ENCODE measurements around the gene MEOX2. TPM values are rescaled to one million over a fixed set of nuclear protein-coding genes. Genes with fewer than 3 reads are reported as not detected.

MEOX2 gene
- total and polyA plus RNA-seq, 10 of the 15 experiments (the other 5 are each of a cell fraction or from before 2014, with no cell fraction given) = not detected

DNA sequence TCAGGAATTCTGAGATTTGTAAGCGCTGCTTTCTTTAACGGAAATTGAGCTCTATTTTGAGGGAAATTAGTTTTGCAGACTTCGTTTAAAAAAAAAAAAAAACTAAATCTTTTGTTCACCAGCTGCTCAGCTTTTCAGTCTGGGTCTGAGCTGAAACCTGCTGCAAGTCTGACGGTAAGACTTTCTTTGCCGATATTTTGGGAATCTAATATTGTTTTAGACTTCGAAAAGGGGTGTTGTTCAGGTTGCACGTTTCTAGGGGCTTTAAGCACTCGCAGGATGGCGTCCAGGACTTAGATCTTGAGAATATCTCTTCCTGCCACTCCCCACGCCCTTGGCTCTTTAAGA lies 1.8 kb upstream of the MEOX2 start (continued):
- TF ChIP-seq BHLHE40 (IDR thresholded peaks at IDR 0.05; ENCODE audit: borderline replicate concordance in 1 of 2, low read depth in 2 of 2, low read length in 1 of 2) = no peak

DNA sequence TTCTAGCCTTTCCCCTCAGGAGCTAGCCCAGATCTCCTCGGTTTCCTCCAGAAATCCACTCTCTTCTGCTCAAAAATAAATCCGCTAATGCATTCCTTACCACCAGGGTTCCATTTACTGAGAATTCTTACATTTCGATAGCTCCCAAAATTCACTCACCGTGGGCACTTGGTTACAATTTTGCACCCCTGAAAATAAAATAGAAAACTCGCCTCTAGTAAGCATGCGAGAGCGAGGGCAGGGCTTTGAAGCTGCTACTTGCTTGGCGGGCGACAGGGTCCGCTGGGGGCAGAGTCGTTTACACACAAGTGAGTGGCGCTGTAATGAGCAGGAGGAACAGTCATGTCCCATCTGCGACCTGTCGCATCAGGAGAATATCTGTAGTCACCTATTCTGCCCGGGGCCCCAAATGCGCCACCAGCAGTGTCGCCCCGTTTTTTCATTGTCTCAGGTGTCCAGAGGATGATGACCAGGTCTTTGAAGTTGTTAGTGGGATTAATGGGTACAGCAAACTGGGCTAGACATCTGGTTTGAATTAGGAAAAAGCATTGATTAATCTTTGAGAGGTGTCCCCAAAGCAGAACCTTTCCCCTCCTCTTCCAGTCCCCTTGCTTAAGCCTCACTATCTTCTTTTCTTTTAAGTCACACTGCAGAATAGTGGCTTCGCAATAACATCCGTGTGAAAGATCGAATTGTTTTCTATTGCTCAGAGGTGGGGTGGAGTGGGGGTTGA lies 1.2 kb upstream of the MEOX2 start:
- POLR2A ChIA-PET = no interaction called here
- ATAC-seq (peak; percentile 59), FAIRE-seq (no peak), DNase-seq (ENCODE audit: low read depth, low spot score) (no peak)
- SMC1A ChIA-PET (ENCODE audit: uncharacterized antibody, unreplicated experiment) = interaction anchor here (0.7 to 1.7 kb wide), 5 partner anchors 9 to 129 kb away, joined by 3 to 5 read pairs (median 3); no protein-coding TSS in a partner anchor
- CTCF ChIA-PET = interaction anchor here (0.6 to 1.2 kb wide), 4 partner anchors 8 to 106 kb away, joined by 3 to 4 read pairs (median 4); no protein-coding TSS in a partner anchor
- RAD21 ChIA-PET (ENCODE audit: unreplicated experiment) = interaction anchor here (0.8 kb wide), 1 partner anchor 129 kb away, joined by 3 read pairs; no protein-coding TSS in a partner anchor
- Histone ChIP-seq H2AFZ (ENCODE audit: control insufficient read depth, low read depth, low read length) (no peak overlapping the region), H3K27ac (ENCODE audit: control insufficient read depth, insufficient read depth) (no peak overlapping the region), H4K20me1 (ENCODE audit: control insufficient read depth, insufficient read depth) (no peaks in the 10 kb centered on the region), H3K4me1 (ENCODE audit: control insufficient read depth, insufficient read depth, low read length) (no peaks in the 10 kb centered on the region), H3K79me2 (ENCODE audit: control insufficient read depth, insufficient read depth, low read length) (no peaks in the 10 kb centered on the region), H3K9me3 (replicated peaks; ENCODE audit: control insufficient read depth, insufficient read depth, low read length) (no peaks in the 10 kb centered on the region), H3K9ac (ENCODE audit: control insufficient read depth, insufficient read depth, low read length) (no peak overlapping the region), H3K36me3 (ENCODE audit: control insufficient read depth in 2 of 2, insufficient read depth in 2 of 2, low read length in 1 of 2) (no peaks in the 10 kb centered on the region), H3K4me3 (no peak overlapping the region), H3K4me2 (ENCODE audit: control insufficient read depth, insufficient read depth) (no peak overlapping the region), H3K27me3 (replicated peaks in 1 of 2; ENCODE audit: control insufficient read depth in 2 of 2, insufficient read depth in 2 of 2, low read length in 1 of 2) (peaks cover 0 to 2% of the 10 kb centered on the region in 2 experiments; a peak in 2 of 4 replicates)
- no peak for TF ChIP-seq ZSCAN29 (IDR thresholded peaks at IDR 0.05)
- TF ChIP-seq IRF4 (IDR thresholded peaks at IDR 0.05; ENCODE audit: low read depth, low read length) = no peak
- in situ Hi-C loops (cut with MboI) = no loop called here
- 43% methylated on average over 21 of the region's 21 CpGs for WGBS (ENCODE audit: insufficient coverage, insufficient replicate concordance, low lambda C conversion rate, missing lambda C conversion rate)
- intact Hi-C loops (cut with micrococcal nuclease; ENCODE audit: unreplicated experiment) = no loop called here
- BruUV-seq (replicated peaks) = no TSS peak

DNA sequence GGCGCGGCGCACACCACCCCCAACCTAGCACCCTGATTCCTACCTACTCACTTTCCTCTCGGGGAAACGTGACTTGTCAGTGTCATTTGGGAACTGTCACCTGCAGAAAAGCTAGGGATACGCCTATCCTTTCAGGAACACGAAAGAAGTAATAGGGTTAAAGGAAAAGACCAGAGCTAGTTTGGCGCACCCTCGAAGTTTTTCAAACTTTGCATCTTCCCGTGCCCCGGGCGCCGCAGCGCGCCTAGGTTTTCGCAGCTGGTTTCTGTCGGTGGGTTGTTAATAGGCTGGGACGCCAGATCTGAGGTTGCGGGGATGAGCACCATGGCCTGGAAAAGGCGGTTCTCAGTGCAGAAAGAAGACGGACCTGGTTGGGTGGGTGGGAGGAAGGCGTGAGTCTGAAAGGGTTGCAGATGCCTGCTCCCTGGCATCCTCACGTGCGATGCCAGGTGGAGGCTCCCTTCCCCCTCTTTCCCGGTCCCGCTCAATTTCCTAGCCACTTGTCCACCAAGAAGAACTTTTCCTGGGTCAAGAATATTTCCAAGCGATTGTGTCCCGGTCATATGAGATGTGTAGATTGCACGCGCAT lies 568 bp upstream of the MEOX2 start:
- Histone ChIP-seq H3K27me3 (replicated peaks in 1 of 2; ENCODE audit: control insufficient read depth in 2 of 2, insufficient read depth in 2 of 2, low read length in 1 of 2) (peaks cover 0 to 2% of the 10 kb centered on the region in 2 experiments; a peak in 2 of 4 replicates), H3K4me1 (ENCODE audit: control insufficient read depth, insufficient read depth, low read length) (no peaks in the 10 kb centered on the region), H3K79me2 (ENCODE audit: control insufficient read depth, insufficient read depth, low read length) (no peaks in the 10 kb centered on the region), H3K4me2 (ENCODE audit: control insufficient read depth, insufficient read depth) (no peak overlapping the region), H3K36me3 (ENCODE audit: control insufficient read depth in 2 of 2, insufficient read depth in 2 of 2, low read length in 1 of 2) (no peaks in the 10 kb centered on the region), H3K9me3 (replicated peaks; ENCODE audit: control insufficient read depth, insufficient read depth, low read length) (no peaks in the 10 kb centered on the region), H3K27ac (ENCODE audit: control insufficient read depth, insufficient read depth) (no peak overlapping the region), H2AFZ (ENCODE audit: control insufficient read depth, low read depth, low read length) (no peak overlapping the region), H4K20me1 (ENCODE audit: control insufficient read depth, insufficient read depth) (no peaks in the 10 kb centered on the region), H3K9ac (ENCODE audit: control insufficient read depth, insufficient read depth, low read length) (no peak overlapping the region), H3K4me3 (no peak overlapping the region)
- TF ChIP-seq ETV6 (conservative IDR thresholded peaks at IDR 0.05 in 1 of 2, IDR thresholded peaks at IDR 0.05 in 1 of 2; ENCODE audit: borderline replicate concordance in 1 of 2, low read depth in 1 of 2) (no peak), EED (IDR thresholded peaks at IDR 0.05; ENCODE audit: low read depth) (no peak)
- ChIA-PET POLR2A (interaction anchor here (0.6 kb wide), 1 partner anchor 28 kb away, joined by 3 read pairs; no protein-coding TSS in a partner anchor), SMC1A (ENCODE audit: uncharacterized antibody, unreplicated experiment) (interaction anchor here (0.8 kb wide), 1 partner anchor 31 kb away, joined by 3 read pairs; no protein-coding TSS in a partner anchor), CTCF (interaction anchor here (1.1 to 1.2 kb wide), 2 partner anchors 9 to 106 kb away, joined by 3 to 4 read pairs; no protein-coding TSS in a partner anchor), RAD21 (ENCODE audit: unreplicated experiment) (no interaction called here)
- no TSS peak for BruUV-seq (replicated peaks)
- intact Hi-C loops (cut with micrococcal nuclease; ENCODE audit: unreplicated experiment) = no loop called here
- DNase-seq (ENCODE audit: low read depth, low spot score) = no peak
- FAIRE-seq = no peak
- 46% methylated on average over 26 of the region's 30 CpGs for WGBS (ENCODE audit: insufficient coverage, insufficient replicate concordance, low lambda C conversion rate, missing lambda C conversion rate)
- ATAC-seq = no peak
- in situ Hi-C loops (cut with MboI) = no loop called here

Data from GM12878 (cell line).